Superior temporal gyrus (tissue), 1 donor: ENCODE data around the gene ITLN2.
"Not testable (repeated sequence)": the region's sequence is repeated elsewhere in the genome, so short reads cannot be mapped to it uniquely, and the experiment has no call there.

Experiments used
- DNase-seq: peaks from one replicate; pipeline ENCODE4 v3.0.0-alpha.2; 2016; ENCODE audit errors: extremely low spot score

Gene ITLN2

DNA sequence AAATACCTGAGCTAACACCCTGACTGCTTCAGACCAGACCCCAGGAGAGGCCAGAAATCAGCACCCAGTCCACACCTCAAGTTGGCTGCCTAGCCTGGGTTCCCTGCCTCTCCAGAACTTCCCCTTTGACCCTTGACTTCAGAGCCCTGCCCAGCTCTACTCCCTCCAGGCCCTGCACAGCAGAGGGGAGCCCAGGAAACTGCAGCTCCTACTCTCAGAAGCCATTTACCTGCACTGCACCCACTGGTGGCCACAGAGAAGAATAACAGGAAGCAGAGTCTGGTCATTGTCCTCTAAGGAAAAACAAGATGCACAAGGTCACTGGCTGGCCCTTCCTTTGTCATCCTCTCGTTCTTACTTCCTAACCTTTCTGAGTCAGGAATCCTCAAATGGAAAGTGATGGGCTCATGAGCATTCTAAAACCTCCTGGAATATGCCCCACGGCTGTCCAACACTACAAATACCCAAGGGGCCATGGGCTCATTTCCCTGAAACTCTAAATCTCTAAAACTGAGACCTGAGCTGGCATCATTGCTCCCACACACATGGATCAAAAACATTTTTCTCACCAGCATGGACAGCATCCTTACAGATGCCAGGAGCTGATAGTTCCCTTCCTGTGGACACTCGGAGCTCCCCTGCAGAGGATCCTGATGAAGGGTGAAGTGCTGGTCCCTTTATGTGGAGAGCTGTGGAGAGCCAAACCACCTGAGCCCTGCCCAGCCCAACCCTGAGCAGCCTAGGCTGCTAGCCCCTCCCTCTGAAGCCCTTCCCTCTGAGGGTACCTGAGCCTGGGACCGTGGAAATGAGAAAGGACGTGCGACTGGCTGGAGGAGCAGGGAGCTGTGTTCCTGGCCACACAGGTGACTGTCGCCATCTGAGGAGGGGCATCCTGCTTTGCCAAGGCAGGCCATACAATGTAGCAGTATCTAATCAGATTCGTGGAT lies at the start of gene ITLN2:
Gene ITLN2, minus strand, starts transcription at position 652 of the 947 bp plus-strand sequence. Its CDS starts 68 bp downstream, at position 584.
- peak; percentile 2 for DNase-seq

DNA sequence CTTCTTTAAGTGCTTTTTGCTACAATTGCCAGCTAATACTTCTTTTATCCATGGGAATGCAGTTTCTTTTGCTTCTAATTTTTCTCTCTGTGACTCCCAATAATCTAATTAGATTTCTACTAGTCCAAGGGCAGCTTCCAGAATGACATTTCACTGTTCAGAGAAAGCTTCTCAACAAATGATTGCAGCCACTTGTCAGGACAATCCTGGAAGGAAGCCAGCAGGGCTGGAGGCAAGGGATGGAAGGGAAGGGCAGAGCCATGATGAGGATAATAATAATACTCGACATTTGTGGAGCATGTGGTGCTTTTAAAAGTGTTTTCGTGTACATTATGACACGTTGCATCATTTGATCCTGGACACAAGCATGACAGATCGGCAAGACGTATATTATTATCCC lies 46.9 kb upstream of the ITLN2 start:
- no peak for DNase-seq

DNA sequence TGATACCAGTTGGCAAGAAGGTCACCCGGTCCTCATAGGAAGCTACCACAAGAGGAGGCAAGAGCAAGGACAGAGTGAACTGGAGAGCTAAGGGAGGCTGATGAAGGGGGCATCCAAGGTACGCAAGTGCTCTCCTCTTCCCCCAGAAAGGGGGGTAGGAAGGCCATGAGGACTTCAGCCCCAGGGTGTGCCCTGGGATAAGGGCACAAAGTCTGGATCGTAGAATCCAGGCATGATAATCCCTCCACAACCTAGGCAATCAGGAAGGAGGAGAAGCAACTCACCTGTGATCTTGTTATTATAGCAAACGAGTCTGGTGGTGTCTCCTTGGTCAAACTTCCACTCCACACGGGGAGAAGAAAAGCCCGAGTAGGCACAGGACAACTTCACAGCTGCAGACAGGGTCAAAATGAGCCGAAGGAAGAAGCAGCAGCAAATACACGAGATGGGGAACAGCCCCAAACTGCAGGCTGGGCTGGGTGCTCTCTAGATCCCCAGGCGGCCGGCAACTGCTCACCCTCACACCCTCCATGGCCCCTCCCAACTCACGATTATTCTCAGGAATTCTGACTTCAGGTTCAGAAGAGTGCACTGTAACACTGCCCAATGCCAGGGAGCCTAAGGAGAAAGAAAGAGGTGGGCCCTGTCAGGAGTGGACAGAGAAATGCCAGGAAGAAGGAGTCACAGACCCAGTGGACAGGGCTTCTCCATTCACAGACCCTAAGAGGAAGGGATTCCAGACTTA lies 46.3 kb upstream of the ITLN2 start:
- DNase-seq: no peak

DNA sequence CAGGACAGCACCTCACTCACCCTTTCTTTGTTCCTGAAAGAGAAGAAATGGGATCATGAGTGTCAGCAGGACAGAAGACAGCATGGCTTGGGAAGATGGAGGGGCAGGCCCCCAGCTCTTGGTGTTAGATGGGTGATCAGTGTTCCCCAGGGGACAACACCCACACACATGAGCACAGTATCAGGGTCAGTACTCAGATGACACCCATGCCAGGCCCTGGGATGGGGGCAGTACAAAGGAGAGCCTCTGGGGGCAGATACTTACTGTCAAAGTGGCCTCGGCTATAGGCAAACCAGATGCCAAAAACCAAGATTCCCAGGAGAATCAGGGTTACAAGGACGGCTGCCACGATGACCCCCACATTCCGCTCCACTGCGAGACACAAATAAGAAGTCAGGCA lies 44.8 kb upstream of the ITLN2 start:
- no peak for DNase-seq

DNA sequence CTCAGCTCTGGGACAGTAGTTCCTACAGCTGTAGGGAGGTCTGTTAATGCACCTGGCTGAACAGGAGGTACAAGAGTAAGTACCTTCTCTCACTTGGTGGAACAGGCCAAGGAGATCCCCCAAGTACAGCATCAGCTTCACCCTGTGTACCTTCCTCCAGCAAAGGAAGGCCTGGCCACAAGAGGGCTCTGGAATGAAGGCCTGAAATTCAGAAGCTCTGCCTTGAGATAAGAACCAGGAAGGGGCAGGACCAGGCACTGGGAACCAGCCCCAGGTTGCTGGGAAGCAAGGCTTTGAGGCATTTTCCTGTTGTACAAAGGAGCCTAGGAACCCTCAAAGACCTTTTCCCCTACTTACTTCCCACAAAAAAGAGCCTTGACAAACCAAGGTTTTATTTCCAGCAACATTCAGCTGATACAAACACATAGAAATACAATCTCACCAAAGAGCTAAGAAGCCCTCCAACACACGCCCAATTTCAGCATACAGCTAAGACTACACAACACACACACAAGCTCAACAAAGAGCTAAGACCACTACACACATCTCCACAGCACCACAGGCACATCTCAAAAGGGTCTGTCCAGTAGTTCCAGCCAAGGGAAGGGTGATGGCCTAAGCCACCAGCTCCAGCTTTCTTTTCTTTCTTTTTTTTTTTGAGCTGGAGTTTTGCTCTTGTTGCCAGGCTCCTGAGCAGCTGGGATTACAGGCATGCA lies 42.9 kb upstream of the ITLN2 start:
- DNase-seq: peak; percentile 56

DNA sequence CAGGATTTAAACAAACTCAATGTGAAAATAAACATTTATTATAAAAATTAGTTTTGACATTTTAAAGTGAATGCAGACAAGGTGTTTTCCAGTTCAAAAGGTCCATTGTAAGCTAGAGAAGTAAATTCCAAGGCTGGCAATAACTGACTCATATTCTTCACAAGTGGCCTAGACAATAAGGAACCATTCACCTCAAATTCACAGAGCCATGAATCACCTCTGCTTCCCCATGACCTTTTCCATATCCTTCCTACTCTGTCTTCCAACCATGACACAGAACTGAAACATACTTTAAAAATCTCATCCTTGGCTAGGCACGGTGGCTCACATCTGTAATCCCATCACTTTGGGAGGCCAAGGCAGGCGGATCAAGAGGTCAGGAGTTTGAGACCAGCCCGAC lies 41.6 kb upstream of the ITLN2 start:
- no peak for DNase-seq

DNA sequence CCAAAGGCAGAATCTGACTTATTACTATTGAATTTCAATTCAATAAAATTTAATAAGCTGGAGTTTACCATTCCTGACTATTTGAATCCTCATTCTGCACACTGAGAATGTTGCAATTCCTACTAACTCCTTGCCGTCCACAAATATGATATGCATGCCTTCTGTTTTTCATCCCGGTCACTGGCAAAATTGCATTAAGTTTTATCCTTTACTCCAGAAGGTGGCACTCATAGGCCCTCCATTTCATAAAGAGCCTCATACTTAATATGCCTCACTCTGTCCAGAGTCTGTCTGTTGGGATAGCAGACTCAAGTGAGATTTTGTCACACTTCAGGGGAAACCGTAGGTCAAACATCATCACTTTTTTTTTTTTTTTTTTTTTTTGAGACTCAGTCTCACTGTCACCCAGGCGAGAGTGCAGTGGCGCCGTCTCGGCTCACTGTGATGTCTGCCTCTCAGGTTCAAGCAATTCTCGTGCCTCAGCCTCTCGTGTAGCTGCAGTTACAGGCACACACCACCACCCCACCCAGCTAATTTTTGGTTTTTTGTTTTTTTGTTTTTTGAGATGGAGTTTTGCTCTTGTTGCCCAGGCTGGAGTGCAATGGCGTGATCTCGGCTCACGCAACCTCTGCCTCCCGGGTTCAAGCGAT lies 39.1 kb upstream of the ITLN2 start:
- peak; percentile 34 for DNase-seq

DNA sequence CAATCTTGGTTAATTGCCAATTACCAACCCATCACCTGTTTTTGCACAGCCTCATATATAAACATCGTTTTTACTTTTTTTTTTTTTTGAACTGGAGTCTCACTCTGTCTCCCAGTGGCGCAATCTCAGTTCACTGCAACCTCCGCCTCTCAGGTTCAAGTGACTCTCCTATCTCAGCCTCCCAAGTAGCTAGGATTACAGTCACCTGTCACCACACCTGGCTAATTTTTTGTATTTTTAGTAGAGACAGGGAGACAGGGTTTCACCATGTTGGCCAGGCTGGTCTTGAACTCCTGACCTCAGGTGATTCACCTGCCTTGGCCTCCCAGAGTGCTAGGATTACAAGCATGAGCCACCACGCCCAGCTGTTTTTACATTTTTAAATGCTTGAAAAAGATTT lies 37.4 kb upstream of the ITLN2 start:
- DNase-seq: not testable (repeated sequence)

DNA sequence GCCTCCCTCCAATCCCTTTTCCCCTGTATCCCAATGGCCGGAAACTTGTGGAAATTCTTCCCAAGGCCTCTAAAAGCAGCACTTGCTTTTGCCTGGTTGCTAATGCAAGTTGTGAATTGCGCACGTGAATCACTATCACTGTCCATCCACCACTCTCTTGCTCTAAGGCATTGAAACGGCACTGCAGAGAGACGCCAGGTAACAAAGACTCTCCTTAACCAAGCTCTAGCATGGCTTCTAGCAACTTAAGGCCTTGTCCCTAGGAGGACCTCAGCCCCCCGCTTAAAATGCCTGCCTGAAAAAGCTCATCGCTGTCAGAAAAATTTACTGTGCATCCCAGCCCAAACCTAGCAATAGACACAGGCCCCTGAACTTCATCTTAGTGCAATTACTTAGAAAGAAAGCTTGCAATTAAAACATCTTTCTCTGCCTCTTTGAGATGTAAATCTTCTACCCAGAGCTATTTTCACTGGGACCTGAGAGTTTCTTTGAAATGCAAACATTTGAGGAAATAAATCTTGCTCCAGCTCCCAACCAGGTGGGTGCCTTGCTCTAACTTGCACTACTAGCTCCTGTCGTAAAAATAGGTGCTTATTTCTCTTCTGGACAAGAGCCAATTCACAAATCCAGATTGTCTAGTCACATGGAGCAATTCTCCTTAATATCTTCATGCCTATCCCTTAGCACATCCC lies 32.9 kb upstream of the ITLN2 start:
- DNase-seq: peak; percentile 4

DNA sequence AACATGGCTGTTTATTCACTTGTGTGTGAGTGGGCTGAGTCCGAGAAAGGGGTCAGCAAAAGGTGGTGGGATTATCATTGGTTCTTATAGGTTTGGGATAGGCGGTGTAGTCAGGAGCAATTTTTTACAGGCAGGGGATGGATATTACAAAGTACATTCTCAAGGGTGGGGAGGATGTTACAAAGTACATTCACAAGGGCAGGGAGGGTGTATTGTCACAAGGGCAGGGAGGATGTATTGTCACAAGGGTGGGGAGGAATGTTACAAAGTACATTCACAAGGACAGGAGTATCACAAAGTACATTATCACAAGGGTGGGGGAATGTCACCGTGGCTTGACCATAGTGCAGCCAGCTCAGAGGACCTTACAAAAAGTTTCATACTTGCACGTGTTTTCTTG lies 31.1 kb upstream of the ITLN2 start:
- no peak for DNase-seq

DNA sequence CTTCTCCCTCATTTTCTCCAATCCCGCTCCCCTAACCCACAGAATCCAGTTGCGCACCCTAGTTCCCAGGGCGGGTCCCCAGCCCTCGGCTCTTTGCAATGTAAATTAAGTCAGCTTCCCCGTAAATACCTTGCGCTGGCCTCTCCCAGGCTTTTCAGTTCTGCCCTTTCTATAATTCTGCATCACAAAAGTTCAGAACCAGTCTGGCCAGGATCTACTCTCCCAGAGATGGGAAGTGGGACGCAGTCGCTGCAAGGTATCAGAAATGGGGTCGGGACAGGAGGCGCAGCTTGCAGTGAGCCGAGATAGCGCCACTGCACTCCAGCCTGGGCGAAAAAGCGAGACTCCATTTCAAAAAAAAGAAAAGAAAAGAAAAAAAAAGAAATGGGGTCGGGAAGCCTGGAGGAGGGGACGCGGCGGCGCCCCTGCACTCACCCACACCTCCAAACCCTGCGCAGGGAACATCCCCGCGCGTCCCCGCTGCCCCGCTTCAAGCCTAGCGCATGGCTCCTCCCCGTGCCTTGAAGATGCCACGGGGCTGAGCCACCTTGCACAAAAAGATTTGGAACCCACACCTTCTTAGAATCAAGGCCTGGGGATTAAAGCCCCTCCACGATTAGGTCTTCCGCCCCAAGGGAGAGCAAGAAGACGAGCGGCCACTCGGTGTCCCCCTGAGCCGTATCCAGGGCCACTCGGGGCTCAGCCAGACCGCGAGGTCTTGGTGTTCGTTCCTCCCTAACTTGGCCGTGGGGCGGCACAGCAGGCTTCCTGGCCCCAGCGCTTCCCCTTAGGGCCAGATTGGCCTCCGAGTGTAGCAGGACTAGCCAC lies 27.2 kb upstream of the ITLN2 start:
- DNase-seq: peak; percentile 5

DNA sequence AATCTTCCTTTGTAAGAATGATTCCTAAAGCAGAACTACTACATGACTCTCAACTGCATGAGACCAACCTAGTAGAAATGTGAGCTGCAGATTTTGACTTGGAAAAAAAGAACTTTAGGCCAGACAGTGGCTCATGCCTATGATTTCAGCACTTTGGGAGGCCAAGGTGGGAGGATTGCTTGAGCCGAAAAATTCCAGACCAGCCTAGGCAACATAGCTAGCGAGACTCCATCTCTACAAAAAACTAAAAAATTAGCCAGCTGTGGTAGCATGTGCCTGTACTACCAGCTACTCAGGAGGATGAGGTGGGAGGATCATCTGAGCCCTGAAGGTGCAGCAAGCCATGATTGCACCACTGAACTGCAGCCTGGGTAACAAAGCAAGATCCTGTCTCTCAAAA lies 24.7 kb upstream of the ITLN2 start:
- DNase-seq: no peak

DNA sequence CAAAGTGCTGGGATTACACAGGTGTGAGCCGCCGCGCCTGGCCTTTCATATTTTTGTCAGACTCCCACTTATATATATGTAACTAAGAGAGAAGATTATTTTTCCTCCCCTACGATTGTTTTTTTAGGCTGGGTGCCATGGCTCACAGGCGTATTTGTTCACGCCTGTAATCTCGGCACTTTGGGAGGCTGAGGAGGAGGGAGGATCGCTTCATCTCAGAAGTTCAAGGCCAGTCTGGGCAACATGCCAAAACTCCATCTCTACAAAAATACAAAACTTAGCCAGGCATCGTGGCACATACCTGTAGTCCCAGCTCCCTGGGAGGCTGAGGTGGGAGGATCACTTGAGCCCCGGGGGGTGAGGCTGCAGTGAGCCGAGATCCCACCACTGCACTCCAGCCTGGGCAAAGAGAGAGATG lies 23.9 kb upstream of the ITLN2 start:
- DNase-seq: no peak

DNA sequence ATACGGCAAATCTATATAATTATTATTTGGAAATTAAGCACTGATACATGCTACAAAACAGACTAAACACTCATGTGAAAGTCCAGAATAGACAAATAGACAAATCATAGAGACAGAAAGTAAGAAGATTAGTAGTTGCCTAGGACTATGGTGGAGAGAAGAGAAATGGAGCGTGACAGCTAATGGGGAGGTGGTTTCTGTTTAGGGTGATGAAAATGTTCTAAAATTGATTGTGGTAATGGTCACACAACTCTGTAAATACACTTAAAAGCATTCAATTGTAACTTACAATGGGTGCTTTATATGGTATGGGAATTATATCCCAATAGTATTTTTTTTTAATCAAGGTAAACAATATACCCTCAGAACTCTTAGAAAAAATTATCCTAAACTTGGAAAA lies 20.4 kb upstream of the ITLN2 start:
- DNase-seq: no peak

DNA sequence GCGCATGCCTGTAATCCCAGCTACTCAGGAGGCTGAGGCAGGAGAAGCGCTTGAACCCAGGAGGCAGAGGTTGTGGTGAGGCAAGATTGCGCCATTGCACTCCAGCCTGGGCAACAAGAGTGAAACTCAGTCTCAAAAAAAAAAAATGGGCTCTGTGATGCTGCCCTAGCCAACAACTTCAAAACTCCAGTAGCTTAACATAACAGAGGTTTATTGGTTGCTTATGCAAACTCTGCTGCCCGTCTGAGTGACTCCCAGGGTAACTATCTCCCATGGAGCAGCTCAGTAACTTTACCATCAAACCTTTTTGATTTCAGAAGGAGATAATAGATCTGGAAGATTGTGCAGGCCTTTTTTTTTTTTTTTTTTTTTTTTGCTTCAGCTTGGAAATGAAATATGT lies 18.9 kb upstream of the ITLN2 start:
- DNase-seq: no peak

DNA sequence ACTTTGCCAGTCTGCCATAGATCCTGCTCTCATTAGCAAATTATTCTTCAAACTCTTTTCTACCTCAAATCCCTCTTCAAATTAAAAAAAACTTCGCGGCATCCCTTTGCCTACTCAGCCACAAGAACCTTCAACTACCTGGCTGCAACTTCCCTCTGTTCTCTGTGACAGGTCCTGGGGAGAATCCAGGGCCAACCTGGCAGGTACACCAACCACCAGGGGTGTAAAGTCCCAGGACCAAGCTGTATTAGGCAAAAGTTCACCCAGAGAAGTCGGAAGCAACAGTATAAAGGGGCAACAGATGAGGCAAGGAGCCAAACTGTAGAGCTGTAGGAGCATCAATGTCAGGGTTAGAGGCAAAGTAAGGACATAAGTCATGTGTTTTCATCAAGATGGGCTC lies 18.3 kb upstream of the ITLN2 start:
- DNase-seq: no peak

DNA sequence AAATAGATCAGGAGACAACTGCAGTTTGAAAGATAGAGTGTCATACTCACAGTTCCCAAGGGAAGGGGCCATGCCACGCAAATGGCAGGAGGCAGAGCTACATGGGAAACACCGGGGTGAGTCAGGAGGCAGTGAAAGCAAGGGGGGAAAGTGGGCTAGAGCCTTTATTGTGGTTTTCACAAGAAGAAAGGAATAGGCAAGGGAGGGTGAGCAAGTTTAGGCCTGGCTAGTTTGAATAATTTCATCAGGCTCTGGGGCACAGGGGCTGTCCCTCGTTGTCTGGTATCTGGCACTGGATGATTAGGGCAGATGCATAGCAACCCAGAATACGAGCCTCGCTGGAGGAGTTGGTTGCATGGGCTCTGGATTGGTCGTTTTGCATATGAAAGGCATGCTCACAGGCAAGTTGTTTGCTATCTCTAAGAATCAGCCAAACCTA lies 17.0 kb upstream of the ITLN2 start:
- DNase-seq: no peak

DNA sequence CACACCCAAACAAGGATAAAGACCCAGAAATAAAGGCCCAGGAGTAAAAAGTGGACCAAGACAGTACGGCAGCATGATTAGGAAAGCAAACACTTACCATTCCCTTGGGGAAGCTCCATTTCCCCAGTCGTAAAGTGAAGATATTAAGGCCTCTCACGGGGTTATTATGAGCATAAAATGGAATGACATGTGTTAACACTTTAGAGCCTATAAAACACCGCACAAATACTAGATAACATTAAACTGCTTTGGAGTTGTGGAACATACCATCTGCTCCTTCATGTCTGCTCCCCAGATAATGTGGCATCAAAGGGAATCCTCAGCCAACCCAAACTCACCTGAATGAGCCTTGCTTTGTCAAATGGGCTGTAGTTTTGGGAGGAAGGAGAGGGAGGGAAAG lies 8.9 kb upstream of the ITLN2 start:
- DNase-seq: no peak

DNA sequence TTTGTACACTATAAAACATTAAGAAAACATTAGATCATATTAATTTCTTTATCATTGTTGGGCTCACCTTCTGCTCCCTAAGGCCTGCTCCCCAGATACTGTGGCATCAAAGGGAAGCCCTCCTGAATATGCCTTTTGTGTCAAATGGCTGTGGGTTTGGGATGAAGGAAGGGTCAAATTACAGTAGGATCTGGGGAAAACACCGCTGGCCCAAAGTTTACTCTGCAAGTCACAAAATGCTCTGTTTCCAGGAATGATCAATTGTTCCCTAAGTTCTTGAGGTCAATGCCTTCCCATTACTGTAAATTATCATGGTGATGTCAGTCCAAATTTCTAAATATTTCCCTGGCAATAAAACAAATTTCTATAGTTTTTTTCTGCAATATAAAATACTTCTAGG lies 6.8 kb upstream of the ITLN2 start:
- DNase-seq: no peak

DNA sequence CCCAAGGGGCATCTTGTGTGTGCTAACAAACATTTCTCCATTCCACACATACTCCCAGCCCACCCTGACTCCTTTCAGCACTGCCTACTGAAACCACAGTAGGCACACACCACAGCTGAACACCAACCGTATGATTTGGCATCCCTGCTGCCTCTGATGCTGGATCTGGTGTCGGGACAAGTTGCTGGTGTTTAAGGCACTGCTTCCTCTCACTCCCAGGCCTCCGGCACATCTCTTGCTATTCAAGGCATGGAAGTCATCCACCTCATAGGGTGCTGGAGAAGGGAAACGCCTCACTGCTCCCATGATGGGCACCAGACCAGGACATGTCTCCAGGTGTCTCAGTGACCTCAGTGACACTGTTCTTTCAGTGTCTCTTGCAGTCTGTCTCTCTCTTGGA lies 2.4 kb upstream of the ITLN2 start:
- DNase-seq: no peak
